ENCODE results near the gene FIBIN. TPM values are rescaled to one million over a fixed set of nuclear protein-coding genes. Genes with fewer than 3 reads are reported as not detected.

The FIBIN gene
- total RNA-seq, 1 donor from 2014 or later = 0.09 TPM

- Histone ChIP-seq H4K20me1 (ENCODE audit: low read depth) (no peaks in the 10 kb centered on the region), H3K27ac (no peak overlapping the region), H3K9ac (no peak overlapping the region), H3K27me3 (no peaks in the 10 kb centered on the region), H3K79me2 (ENCODE audit: low read depth) (no peaks in the 10 kb centered on the region), H3F3A (ENCODE audit: low read depth) (no peaks in the 10 kb centered on the region), H2AFZ (replicated peaks) (no peak overlapping the region), H3K9me3 (ENCODE audit: low read depth) (no peaks in the 10 kb centered on the region), H3K4me2 (no peak overlapping the region), H3K4me3 (no peak overlapping the region), H3K36me3 (no peaks in the 10 kb centered on the region), H3K4me1 (peaks cover 7% of the 10 kb centered on the region)
- H3K27me3 Mint-ChIP-seq (ENCODE audit: insufficient read depth, low read depth) = peaks cover 3% of the 10 kb centered on the region
- H3K36me3 Mint-ChIP-seq = no peaks in the 10 kb centered on the region
- no peaks in the 10 kb centered on the region for H3K9me3 Mint-ChIP-seq
- H3K4me1 Mint-ChIP-seq = no peaks in the 10 kb centered on the region
- no peak overlapping the region for H3K4me3 Mint-ChIP-seq
- no peak for DNase-seq (ENCODE audit: low spot score)
- TF ChIP-seq, protein P1, sequence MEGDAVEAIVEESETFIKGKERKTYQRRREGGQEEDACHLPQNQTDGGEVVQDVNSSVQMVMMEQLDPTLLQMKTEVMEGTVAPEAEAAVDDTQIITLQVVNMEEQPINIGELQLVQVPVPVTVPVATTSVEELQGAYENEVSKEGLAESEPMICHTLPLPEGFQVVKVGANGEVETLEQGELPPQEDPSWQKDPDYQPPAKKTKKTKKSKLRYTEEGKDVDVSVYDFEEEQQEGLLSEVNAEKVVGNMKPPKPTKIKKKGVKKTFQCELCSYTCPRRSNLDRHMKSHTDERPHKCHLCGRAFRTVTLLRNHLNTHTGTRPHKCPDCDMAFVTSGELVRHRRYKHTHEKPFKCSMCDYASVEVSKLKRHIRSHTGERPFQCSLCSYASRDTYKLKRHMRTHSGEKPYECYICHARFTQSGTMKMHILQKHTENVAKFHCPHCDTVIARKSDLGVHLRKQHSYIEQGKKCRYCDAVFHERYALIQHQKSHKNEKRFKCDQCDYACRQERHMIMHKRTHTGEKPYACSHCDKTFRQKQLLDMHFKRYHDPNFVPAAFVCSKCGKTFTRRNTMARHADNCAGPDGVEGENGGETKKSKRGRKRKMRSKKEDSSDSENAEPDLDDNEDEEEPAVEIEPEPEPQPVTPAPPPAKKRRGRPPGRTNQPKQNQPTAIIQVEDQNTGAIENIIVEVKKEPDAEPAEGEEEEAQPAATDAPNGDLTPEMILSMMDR (IDR thresholded peaks at IDR 0.05) = no peak
- no peak for TF ChIP-seq EZH2phosphoT487 (IDR thresholded peaks at IDR 0.05)
- TF ChIP-seq EZH2 (IDR thresholded peaks at IDR 0.05) = no peak
- no peak overlapping the region for H3K27ac Mint-ChIP-seq
Measured at GRCh38 chr11:26953770-26954392, 40.0 kb upstream of the FIBIN start.

- Histone ChIP-seq H3K4me1 (no peaks in the 10 kb centered on the region), H3K27me3 (no peaks in the 10 kb centered on the region), H3K9me3 (ENCODE audit: low read depth) (no peaks in the 10 kb centered on the region), H3K9ac (no peak overlapping the region), H3K4me3 (no peak overlapping the region), H4K20me1 (ENCODE audit: low read depth) (no peaks in the 10 kb centered on the region), H3K27ac (no peak overlapping the region), H2AFZ (replicated peaks) (no peak overlapping the region), H3K4me2 (no peak overlapping the region), H3K79me2 (ENCODE audit: low read depth) (no peaks in the 10 kb centered on the region), H3F3A (ENCODE audit: low read depth) (no peaks in the 10 kb centered on the region), H3K36me3 (no peaks in the 10 kb centered on the region)
- Mint-ChIP-seq H3K4me1 (no peaks in the 10 kb centered on the region), H3K9me3 (no peaks in the 10 kb centered on the region), H3K4me3 (no peak overlapping the region), H3K27ac (no peak overlapping the region), H3K27me3 (ENCODE audit: insufficient read depth, low read depth) (no peaks in the 10 kb centered on the region), H3K36me3 (no peaks in the 10 kb centered on the region)
- TF ChIP-seq, protein P1 (IDR thresholded peaks at IDR 0.05) = no peak
- no peak for TF ChIP-seq EZH2 (IDR thresholded peaks at IDR 0.05)
- no peak for TF ChIP-seq EZH2phosphoT487 (IDR thresholded peaks at IDR 0.05)
- no peak for DNase-seq (ENCODE audit: low spot score)
Measured at GRCh38 chr11:26958005-26958701, 35.8 kb upstream of the FIBIN start.

- H3K27ac ChIP-seq = no peak overlapping the region
- H4K20me1 ChIP-seq (ENCODE audit: low read depth) = no peaks in the 10 kb centered on the region
- no peak for TF ChIP-seq EZH2 (IDR thresholded peaks at IDR 0.05)
- no peak for TF ChIP-seq EZH2phosphoT487 (IDR thresholded peaks at IDR 0.05)
- TF ChIP-seq, protein P1 (IDR thresholded peaks at IDR 0.05) = no peak
- no peak overlapping the region for H3K4me3 ChIP-seq
- no peak overlapping the region for H2AFZ ChIP-seq (replicated peaks)
- H3K27me3 ChIP-seq = no peaks in the 10 kb centered on the region
- no peaks in the 10 kb centered on the region for H3K9me3 Mint-ChIP-seq
- H3K27ac Mint-ChIP-seq = no peak overlapping the region
- no peaks in the 10 kb centered on the region for H3K9me3 ChIP-seq (ENCODE audit: low read depth)
- no peaks in the 10 kb centered on the region for H3K36me3 Mint-ChIP-seq
- no peaks in the 10 kb centered on the region for H3K4me1 Mint-ChIP-seq
- no peaks in the 10 kb centered on the region for H3K27me3 Mint-ChIP-seq (ENCODE audit: insufficient read depth, low read depth)
- H3K4me1 ChIP-seq = no peaks in the 10 kb centered on the region
- H3F3A ChIP-seq (ENCODE audit: low read depth) = no peaks in the 10 kb centered on the region
- no peaks in the 10 kb centered on the region for H3K79me2 ChIP-seq (ENCODE audit: low read depth)
- H3K9ac ChIP-seq = no peak overlapping the region
- no peak overlapping the region for H3K4me2 ChIP-seq
- no peak overlapping the region for H3K4me3 Mint-ChIP-seq
- H3K36me3 ChIP-seq = no peaks in the 10 kb centered on the region
- no peak for DNase-seq (ENCODE audit: low spot score)
Measured at GRCh38 chr11:26958702-26959049, 35.2 kb upstream of the FIBIN start.
